H1 (cell line): ENCODE data around the gene ATG4D. TPM values are rescaled to one million over a fixed set of nuclear protein-coding genes. Genes with fewer than 3 reads are reported as not detected.

Experiments
- ASH2L ChIP-seq: fragments of 200-600, 300-600 bp; sonication (generic); IDR thresholded peaks from one replicate; pipeline ENCODE4 v1.7.1; 2017; ENCODE audit warnings: low read length
- ATF2 ChIP-seq: IDR thresholded peaks from 2 replicates; pipeline ENCODE4 v1.6.1; 2012; ENCODE audit warnings: low read length, inconsistent platforms
- BRCA1 ChIP-seq: IDR thresholded peaks from 2 replicates; pipeline ENCODE4 v1.6.1; 2012; ENCODE audit warnings: low read depth, low read length, improper control_type of control experiment
- CBX8 ChIP-seq: fragments of 300-800, 300-1000 bp; sonication (generic); IDR thresholded peaks from 2 replicates; pipeline ENCODE4 v1.7.1; 2016; ENCODE audit warnings: low read depth, low read length, borderline replicate concordance
- CTCF ChIP-seq, 3 experiments: IDR thresholded peaks; 1 replicate in 2 of 3; 2 replicates in 1 of 3; pipeline versions ENCODE4 v1.5.1 to v1.6.1; 2011; ENCODE audit warnings: low read length in 3 of 3, mild to moderate bottlenecking in 3 of 3, inconsistent platforms in 2 of 3, low read depth in 1 of 3, moderate library complexity in 1 of 3; ENCODE audit not compliant: insufficient read depth in 1 of 3; ENCODE audit errors: control extremely low read depth in 1 of 3
- E2F6 ChIP-seq: IDR thresholded peaks from 2 replicates; pipeline ENCODE4 v1.6.1; 2012; ENCODE audit warnings: inconsistent platforms
- EP300 ChIP-seq, 2 experiments: IDR thresholded peaks; 1 replicate in 1 of 2; 2 replicates in 1 of 2; pipeline ENCODE4 v1.6.1; 2011 to 2012; ENCODE audit warnings: low read depth in 2 of 2, low read length in 2 of 2, mild to moderate bottlenecking in 2 of 2, borderline replicate concordance in 1 of 2, inconsistent platforms in 1 of 2, moderate library complexity in 1 of 2
- EZH2 ChIP-seq: fragments of 200-600 bp; sonication (generic); IDR thresholded peaks from 2 replicates; pipeline ENCODE4 v1.7.1; 2012; ENCODE audit warnings: low read depth, mild to moderate bottlenecking, moderate library complexity, low read length, inconsistent platforms; ENCODE audit not compliant: severe bottlenecking
- JUN ChIP-seq: IDR thresholded peaks from 2 replicates; pipeline ENCODE4 v1.6.1; 2011; ENCODE audit warnings: low read depth, mild to moderate bottlenecking, improper control_type of control experiment, low read length
- POLR2AphosphoS5 ChIP-seq: IDR thresholded peaks from 2 replicates; pipeline ENCODE4 v1.6.1; 2011; ENCODE audit warnings: low read depth, low read length
- TCF12 ChIP-seq: IDR thresholded peaks from 2 replicates; pipeline ENCODE4 v1.6.1; 2011; ENCODE audit warnings: low read depth, mild to moderate bottlenecking, low read length
- ZNF274 ChIP-seq: IDR thresholded peaks from 2 replicates; pipeline ENCODE4 v1.7.0; 2012; ENCODE audit warnings: low read length, borderline replicate concordance; ENCODE audit errors: extremely low read depth
- polyA plus RNA-seq, 7 experiments: library from polyadenylated mRNA; depleted of rRNA in 3 of 7; stranded (reverse) in 5 of 7; unstranded in 2 of 7; fragments of >200 nt in 5 of 7; fragments of 200-250 nt in 2 of 7; gene quantifications; 1 replicate in 5 of 7; 2 replicates in 1 of 7; 4 replicates in 1 of 7; pipeline versions ENCODE4 v1.2.1 to v1.2.3, GENCODE V29; 2011 to 2013; ENCODE audit warnings: missing spikeins in 2 of 7, mixed read lengths in 2 of 7
- total RNA-seq: library from RNA; stranded (reverse); fragmentation: NEBNext Ultra II Directional; extraction: Animal tissue kit (Norgen Biotek cat#: 25700); gene quantifications from 2 replicates; pipeline ENCODE4 v1.2.1, GENCODE V29; 2021

Gene ATG4D
- total and polyA plus RNA-seq, 2 of the 8 experiments (the other 6 are each of a cell fraction or from before 2014, with no cell fraction given): 39.6 to 43.7 TPM

- TF ChIP-seq ATF2 (no peak), E2F6 (peak; percentile 98), JUN (no peak), ZNF274 (no peak), BRCA1 (no peak), EZH2 (no peak), ASH2L (no peak), CBX8 (no peak), POLR2AphosphoS5 (no peak), CTCF (IDR thresholded peaks at IDR 0.05; ENCODE audit: control extremely low read depth in 1 of 3, insufficient read depth in 1 of 3, low read depth in 1 of 3, low read length in 3 of 3) (0 out of 4 replicates have a peak, but pooled peaks of 1 of the 3 experiments have one; percentile 2), TCF12 (no peak), EP300 (IDR thresholded peaks at IDR 0.05; ENCODE audit: borderline replicate concordance in 1 of 2, low read depth in 2 of 2, low read length in 2 of 2) (no peak)
These were observed 40.5 kb upstream of the ATG4D start, which contains the start of gene KEAP1 (continued) for GRCh38 chr19:10503002-10503789.
